Right hindlimb (tissue), 1 donor: Measurements from ENCODE around the gene PTGDS.

ENCODE experiments used
- DNase-seq: peaks from one replicate; pipeline ENCODE4 v3.0.0-alpha.2; 2018

The PTGDS gene

DNA sequence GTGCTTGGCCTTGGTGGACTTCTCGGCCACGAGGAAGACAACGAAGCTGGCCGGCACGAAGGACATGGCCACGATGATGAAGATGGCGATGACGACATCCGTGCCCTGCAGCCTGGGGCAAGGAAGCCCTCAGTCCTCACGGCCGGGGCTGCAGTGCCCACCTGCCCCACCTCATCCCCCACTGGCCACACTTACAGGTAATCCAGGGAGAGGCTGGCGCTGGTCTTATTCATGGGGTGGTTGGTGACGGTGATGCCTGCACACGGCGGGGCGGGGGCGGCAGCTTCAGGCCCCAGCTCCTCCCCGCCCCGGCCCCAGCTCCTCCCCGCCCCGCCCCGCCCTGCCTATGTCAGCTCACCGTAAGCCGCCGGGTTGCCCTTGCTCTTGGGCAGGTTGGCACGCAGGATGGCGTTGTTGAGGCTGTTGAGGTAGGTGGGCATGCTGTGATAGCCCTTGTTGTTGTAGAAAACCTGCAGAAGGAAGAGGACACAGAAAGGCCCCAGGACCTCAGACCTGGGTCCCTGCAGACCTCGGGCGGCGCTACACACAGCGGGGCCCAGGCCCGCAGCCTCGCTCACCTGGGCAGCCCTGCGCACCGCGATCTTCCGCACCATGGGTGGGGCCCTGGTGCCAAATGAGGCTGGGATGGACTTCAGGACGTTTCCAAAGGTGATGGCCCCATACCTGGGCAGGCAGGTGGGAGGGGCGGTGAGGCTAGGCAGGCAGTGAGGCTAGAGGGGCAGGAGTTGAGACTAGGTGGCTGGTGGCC is 34.8 kb downstream of the PTGDS start:
- no peak for DNase-seq

- DNase-seq, result no peak
Observed at GRCh38 chr9:137012694-137013570, 35.6 kb downstream of the PTGDS start.

DNA sequence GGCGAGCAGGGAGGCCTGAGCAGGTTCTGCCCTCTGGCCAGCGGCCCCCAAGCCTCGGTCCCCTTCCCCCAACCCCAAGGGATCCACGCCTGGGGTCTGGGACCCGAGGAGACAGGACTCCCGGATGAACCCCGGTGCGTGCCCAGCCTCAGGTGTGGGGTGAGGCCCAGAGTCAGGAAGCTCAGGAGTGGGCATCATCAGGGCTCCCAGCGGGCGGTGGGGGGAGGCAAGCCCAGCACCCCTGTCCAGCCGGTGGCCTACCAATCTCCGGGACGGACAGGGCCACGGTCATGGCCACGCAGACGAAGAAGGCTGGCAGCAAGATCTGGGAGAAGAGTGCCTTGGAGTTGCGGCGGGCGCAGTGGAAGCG is 36.3 kb downstream of the PTGDS start:
- no peak for DNase-seq

DNA sequence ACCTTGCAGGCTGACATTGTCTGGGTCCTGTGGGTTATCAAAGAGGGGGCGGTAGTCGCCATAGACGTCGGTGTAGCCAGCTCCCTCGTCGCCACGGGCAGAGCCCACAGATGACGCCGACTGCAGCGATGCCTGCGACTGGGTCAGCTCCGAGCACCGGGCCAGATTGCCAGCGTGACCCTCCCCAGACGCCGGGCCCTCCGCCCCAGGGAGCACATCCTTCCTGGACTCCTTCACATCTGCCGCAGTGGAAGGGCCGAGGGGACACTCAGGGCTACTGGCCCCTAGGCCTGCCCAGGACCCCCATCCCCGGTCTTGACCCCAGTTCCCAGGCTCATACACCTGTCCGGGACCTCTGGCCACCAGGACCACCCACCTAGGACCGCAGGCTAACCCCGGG is 36.9 kb downstream of the PTGDS start:
- no peak for DNase-seq

GRCh38 chr9:137014776-137015539 is 37.7 kb downstream of the PTGDS start:
- DNase-seq, result no peak

DNA sequence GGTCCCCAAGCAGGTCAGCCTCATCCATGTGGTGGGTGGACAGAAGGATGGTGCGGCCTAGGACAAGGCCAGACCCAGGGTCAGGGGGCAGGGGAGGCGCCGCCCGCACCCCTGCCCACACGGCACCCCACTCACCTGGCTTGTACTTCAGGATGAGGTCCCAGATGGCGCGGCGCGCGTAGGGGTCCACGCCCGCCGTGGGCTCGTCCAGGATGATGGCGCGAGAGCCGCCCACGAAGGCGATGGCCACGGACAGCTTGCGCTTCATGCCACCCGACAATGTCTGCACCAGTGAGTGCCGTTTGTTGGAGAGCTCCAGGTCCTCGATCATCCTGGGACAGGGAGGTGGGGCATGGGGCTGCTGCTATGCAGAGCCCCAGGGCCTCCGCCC is 38.2 kb downstream of the PTGDS start:
- DNase-seq, result no peak

GRCh38 chr9:137015976-137016375 is 38.7 kb downstream of the PTGDS start:
- no peak for DNase-seq

DNA sequence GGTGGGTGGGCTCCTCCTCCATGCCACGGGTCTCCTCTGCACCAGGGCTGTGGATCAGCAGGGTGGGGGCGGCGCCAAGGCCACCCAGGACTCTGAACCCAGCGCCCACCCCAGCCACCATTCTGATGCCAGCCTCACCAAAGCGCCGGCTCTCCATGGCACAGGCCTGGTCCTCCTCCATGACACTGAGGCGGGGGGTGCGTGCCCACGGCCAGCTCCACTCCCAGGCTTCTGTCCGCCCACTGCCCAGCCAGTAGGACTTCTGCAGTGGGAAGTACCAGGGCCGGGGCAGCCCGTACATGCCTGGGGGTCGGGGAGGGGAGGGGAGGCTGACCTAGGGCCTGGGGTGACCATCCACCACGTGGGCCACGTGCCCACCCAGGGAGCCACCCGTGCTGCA is 39.1 kb downstream of the PTGDS start:
- no peak for DNase-seq

DNA sequence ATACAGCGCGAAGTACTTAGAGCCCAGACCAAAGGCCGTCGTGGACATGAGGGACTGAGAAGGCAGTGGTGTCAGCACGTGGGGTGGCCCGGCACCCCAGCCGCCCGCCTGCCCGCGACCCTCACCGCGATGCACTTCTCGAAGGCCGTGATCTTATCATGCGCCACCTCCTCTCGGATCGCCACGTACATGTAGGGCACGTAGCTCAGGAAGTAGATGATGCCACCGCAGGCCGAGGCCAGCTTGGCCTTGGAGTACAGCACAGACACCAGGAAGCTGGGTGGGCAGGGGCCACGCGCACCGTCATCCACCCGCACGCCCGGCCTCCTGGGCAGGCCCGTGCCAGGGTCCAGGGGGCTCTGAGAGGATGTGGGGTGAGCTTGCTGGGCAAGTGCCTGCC is 39.8 kb downstream of the PTGDS start:
- DNase-seq, result no peak

GRCh38 chr9:137017791-137018497 is 40.6 kb downstream of the PTGDS start:
- no peak for DNase-seq

- no peak for DNase-seq
Observed at GRCh38 chr9:137018761-137019559, 41.7 kb downstream of the PTGDS start.

DNA sequence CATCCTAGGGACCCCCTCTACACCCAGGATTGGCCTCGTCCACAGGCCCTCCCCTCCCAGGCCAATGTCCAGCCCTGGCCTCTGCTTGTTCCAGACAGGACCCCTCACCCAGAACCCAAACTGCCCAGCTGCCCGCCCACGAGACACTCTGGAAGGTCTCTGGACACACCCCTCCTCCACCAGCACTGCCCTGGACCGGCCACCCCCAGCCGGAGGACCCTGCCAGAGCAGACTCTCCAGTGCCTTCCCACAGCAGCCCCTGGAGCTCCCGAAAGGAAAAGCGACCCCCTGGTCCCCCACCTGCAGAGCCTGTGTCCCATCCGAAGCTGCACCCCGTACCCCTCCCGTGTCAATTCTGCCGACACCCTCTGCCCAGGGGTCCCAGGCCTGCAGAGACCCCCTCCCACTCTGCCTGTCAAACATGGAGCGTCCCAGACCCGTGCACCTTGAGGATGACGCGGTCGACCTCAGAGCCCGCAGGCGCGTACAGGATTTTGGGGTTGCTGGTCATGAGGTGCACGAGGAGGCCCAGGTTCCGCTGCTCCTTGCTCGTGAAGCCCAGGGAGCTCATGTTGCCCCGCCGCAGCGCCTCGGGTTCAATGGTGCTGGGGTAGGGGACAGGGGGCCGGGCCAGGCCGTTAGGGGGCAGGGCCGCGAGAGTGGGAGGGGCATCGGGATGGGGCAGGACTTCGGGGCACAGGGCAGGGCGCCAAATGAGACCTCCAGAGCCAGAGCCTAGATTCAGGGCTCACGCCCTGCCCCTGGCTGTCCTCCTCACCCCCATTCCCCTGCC is 42.8 kb downstream of the PTGDS start:
- DNase-seq, result no peak

- DNase-seq, result no peak
Observed at GRCh38 chr9:137020771-137021567, 43.7 kb downstream of the PTGDS start.

GRCh38 chr9:137021568-137021978 is 44.3 kb downstream of the PTGDS start:
- no peak for DNase-seq

DNA sequence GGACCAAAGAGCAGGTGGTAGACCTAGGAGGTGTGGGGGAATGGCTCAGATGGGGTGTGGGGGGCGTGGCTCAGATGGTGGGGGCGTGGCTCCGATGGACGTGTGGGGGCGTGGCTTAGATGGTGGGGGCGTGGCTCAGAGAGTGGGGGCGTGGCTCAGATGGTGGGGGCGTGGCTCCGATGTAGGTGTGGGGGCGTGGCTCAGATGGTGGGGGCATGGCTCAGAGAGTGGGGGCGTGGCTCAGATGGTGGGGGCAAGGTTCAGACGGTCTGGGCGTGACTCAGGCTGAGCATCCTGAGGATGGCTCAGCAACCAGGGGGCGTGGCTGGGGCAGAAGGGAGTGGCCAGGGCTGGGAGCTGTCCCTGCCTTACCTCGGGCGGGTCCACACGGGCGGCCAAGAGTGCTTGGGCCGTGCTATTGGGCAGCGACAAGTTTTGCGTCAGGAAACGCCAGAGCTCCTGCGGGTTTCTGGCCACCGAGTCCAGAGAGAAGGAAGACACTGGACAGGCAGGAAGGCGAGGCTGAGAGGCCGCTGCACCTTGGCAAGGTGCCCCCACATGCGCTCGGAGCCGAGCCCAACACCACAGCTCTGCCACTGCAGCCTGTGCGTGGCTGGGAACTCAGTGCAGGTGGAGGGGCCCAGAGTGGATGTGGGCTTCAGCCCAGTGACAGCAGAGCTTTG is 44.8 kb downstream of the PTGDS start:
- DNase-seq, result no peak

DNA sequence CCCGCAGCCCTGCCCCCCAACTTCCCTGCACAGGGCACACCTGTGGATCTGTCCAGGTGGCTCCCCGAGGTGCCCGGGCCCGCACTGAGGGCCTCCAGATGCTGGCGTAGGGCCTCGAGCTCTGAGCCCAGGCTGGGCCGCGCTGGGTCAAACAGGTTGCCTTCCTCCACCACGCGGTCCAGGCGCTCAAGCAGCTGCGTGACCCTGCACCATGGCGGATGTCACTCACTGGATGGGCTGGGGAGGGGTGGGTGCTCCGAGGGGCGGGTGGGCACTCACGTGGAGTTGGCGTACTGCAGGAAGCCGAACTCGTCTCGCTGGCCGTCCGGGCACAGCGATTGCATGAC is 45.3 kb downstream of the PTGDS start:
- no peak for DNase-seq

GRCh38 chr9:137023157-137023556 is 45.9 kb downstream of the PTGDS start:
- no peak for DNase-seq

- DNase-seq, result no peak
Observed at GRCh38 chr9:137023583-137023991, 46.3 kb downstream of the PTGDS start.

GRCh38 chr9:137025517-137025966 is 48.2 kb downstream of the PTGDS start:
- DNase-seq, result no peak

DNA sequence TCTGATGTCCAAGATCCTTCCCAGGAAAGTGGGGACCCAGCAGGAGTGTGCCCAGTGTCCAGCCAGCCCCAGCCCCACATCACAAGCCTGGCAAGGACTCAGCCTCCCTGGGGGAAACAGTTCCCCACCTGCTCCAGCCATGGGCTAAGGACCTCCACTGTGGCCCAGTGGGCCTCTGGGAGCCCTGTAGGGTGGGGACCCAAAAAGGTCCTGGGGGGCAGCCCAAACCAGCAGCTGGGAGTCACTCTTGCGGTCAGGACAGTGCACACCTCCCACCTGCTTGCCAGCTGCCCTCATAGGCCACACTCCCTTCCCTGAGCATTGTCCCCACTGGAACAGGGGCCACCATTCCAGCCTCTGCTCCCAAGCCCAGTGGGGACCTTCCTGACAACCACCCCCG is 49.1 kb downstream of the PTGDS start:
- DNase-seq, result no peak
